HCT116 (cell line): ENCODE results near the gene RABGGTA. TPM values are rescaled to one million over a fixed set of nuclear protein-coding genes. Genes with fewer than 3 reads are reported as not detected.

ENCODE experiments used
- ATAC-seq: fragments of 200-7000 bp; cut with Tn5 transposase; 2 replicates; pipeline ENCODE4 v1.9.1; 2020; ENCODE audit warnings: mild to moderate bottlenecking, moderate library complexity
- BruUV-seq: library from RNA; stranded (reverse); fragments of 400-500 nt; replicated peaks from 2 replicates; lab custom pipeline; 2021; lab: Mats Ljungman, UMichigan
- CTCF ChIA-PET: fragments of 300-600 bp; sonication (Branson Sonifier 250); formaldehyde crosslinking; loops from one replicate; lab custom pipeline; 2021; ENCODE audit warnings: antibody characterized with exemption; lab: Charles Lee
- POLR2A ChIA-PET: fragments of 300-600, 350-600 bp; sonication (Branson Sonifier 250); formaldehyde crosslinking; loops from one replicate; lab custom pipeline; 2021; ENCODE audit warnings: antibody characterized with exemption; lab: Charles Lee
- RAD21 ChIA-PET, 2 experiments: fragments of 300-600 bp; sonication (Branson Sonifier 250); formaldehyde crosslinking; loops; one replicate each; lab custom pipeline; 2023; ENCODE audit warnings: low total read pairs in 2 of 2; ENCODE audit not compliant: uncharacterized antibody in 2 of 2, unreplicated experiment in 2 of 2, low non-redundant PET in 1 of 2; lab: Charles Lee
- DNase-seq: peaks from one replicate; pipeline ENCODE4 v3.0.0-alpha.2; 2010; ENCODE audit warnings: low read depth, low spot score
- H2AFZ ChIP-seq: fragments of 200-600 bp; shearing (Covaris generic), sonication (generic); 2 replicates; pipeline ENCODE4 v1.6.1; 2017; ENCODE audit warnings: low read depth, mixed run types, mixed read lengths, antibody characterized with exemption, low read length; ENCODE audit not compliant: poor library complexity, severe bottlenecking
- H3K27ac ChIP-seq: 2 replicates; pipeline ENCODE4 v1.5.1; 2012; ENCODE audit warnings: low read depth, low read length
- H3K27me3 ChIP-seq: fragments of 200-600 bp; sonication (generic); 2 replicates; pipeline ENCODE4 v1.6.1; 2016; ENCODE audit warnings: mixed run types, low read length, mixed read lengths; ENCODE audit not compliant: insufficient read depth
- H3K36me3 ChIP-seq, 2 experiments: fragments of 200-500 bp in 1 of 2; fragments of 200-600 bp in 1 of 2; sonication (Bioruptor generic) in 1 of 2; sonication (generic) in 1 of 2; 2 replicates each; pipeline versions ENCODE4 v1.5.1 to v1.6.1; 2014 to 2016; ENCODE audit warnings: low read length in 2 of 2, inconsistent platforms in 1 of 2, mixed read lengths in 1 of 2, mixed run types in 1 of 2; ENCODE audit not compliant: insufficient read depth in 2 of 2, control insufficient read depth in 1 of 2
- H3K4me1 ChIP-seq, 2 experiments: fragments of 200-600 bp in 1 of 2; sonication (generic) in 1 of 2; 2 replicates each; pipeline versions ENCODE4 v1.5.1 to v1.6.1; 2012 to 2017; ENCODE audit warnings: low read length in 2 of 2, inconsistent platforms in 1 of 2, mild to moderate bottlenecking in 1 of 2, mixed read lengths in 1 of 2, mixed run types in 1 of 2, moderate library complexity in 1 of 2; ENCODE audit not compliant: insufficient read depth in 2 of 2, control insufficient read depth in 1 of 2
- H3K4me2 ChIP-seq: fragments of 200-600 bp; sonication (generic); 2 replicates; pipeline ENCODE4 v1.6.1; 2017; ENCODE audit warnings: mixed run types, low read length, mixed read lengths
- H3K4me3 ChIP-seq, 2 experiments: fragments of 200-600 bp in 1 of 2; sonication (generic) in 1 of 2; replicated peaks in 1 of 2; 2 replicates each; pipeline ENCODE4 v1.5.1; 2011 to 2016; ENCODE audit warnings: low read length in 2 of 2, control low read depth in 1 of 2, low read depth in 1 of 2, mild to moderate bottlenecking in 1 of 2, mixed read lengths in 1 of 2, mixed run types in 1 of 2
- H3K79me2 ChIP-seq: fragments of 200-600 bp; sonication (generic); 2 replicates; pipeline ENCODE4 v1.6.1; 2017; ENCODE audit warnings: mild to moderate bottlenecking, mixed run types, low read length, moderate library complexity, mixed read lengths; ENCODE audit not compliant: insufficient read depth
- H3K9ac ChIP-seq: fragments of 200-600 bp; sonication (generic); 2 replicates; pipeline ENCODE4 v1.6.1; 2016; ENCODE audit warnings: low read length, mixed read lengths
- H3K9me2 ChIP-seq: fragments of 200-600 bp; sonication (generic), shearing (Covaris generic); 2 replicates; pipeline ENCODE4 v1.6.1; 2017; ENCODE audit warnings: mixed run types, mild to moderate bottlenecking, moderate library complexity; ENCODE audit not compliant: insufficient read depth
- H3K9me3 ChIP-seq, 2 experiments: fragments of 200-500 bp in 1 of 2; fragments of 200-600 bp in 1 of 2; sonication (Bioruptor generic) in 1 of 2; sonication (generic) in 1 of 2; 2 replicates each; pipeline ENCODE4 v1.6.1; 2014 to 2017; ENCODE audit warnings: low read length in 2 of 2, mixed read lengths in 2 of 2, inconsistent platforms in 1 of 2, low read depth in 1 of 2, mild to moderate bottlenecking in 1 of 2, mixed run types in 1 of 2, moderate library complexity in 1 of 2; ENCODE audit not compliant: control insufficient read depth in 1 of 2, insufficient read depth in 1 of 2
- H4K20me1 ChIP-seq: fragments of 200-600 bp; sonication (generic), shearing (Covaris generic); 2 replicates; pipeline ENCODE4 v1.6.1; 2017; ENCODE audit warnings: mixed run types, mild to moderate bottlenecking, moderate library complexity; ENCODE audit not compliant: insufficient read depth
- EGR1 ChIP-seq: IDR thresholded peaks from 2 replicates; pipeline ENCODE4 v1.6.1; 2012; ENCODE audit warnings: low read depth
- EZH2 ChIP-seq: fragments of 200-600 bp; sonication (generic); IDR thresholded peaks from 2 replicates; pipeline ENCODE4 v1.6.1; 2017; ENCODE audit warnings: antibody characterized with exemption, mixed run types
- FOSL1 ChIP-seq: IDR thresholded peaks from 2 replicates; pipeline ENCODE4 v1.6.1; 2012; ENCODE audit warnings: low read depth
- JUND ChIP-seq: IDR thresholded peaks from 2 replicates; pipeline ENCODE4 v1.6.1; 2012
- POLR2A ChIP-seq: IDR thresholded peaks from 2 replicates; pipeline ENCODE4 v1.7.0; 2011; ENCODE audit warnings: borderline replicate concordance; ENCODE audit not compliant: insufficient read depth, insufficient read length; ENCODE audit errors: extremely low read depth
- POLR2AphosphoS5 ChIP-seq: IDR thresholded peaks from 2 replicates; pipeline ENCODE4 v1.6.1; 2011; ENCODE audit warnings: mild to moderate bottlenecking, low read depth, low read length, moderate library complexity
- SP1 ChIP-seq: IDR thresholded peaks from 2 replicates; pipeline ENCODE4 v1.6.1; 2012; ENCODE audit warnings: low read depth
- SRF ChIP-seq: IDR thresholded peaks from 2 replicates; pipeline ENCODE4 v1.6.1; 2012; ENCODE audit warnings: low read depth
- TCF7L2 ChIP-seq: IDR thresholded peaks from 2 replicates; pipeline ENCODE4 v1.7.0; 2011; ENCODE audit warnings: borderline replicate concordance, inconsistent platforms; ENCODE audit not compliant: insufficient read depth, insufficient read length; ENCODE audit errors: extremely low read depth
- YY1 ChIP-seq: IDR thresholded peaks from 2 replicates; pipeline ENCODE4 v1.6.1; 2011; ENCODE audit warnings: low read length, low read depth, moderate library complexity, mild to moderate bottlenecking; ENCODE audit not compliant: insufficient replicate concordance; ENCODE audit errors: extremely low read depth
- ZFX ChIP-seq: fragments of 450-650 bp; IDR thresholded peaks from 2 replicates; pipeline ENCODE4 v1.6.1; 2017
- ZNF274 ChIP-seq: fragments of 200-500 bp; sonication (Bioruptor generic); IDR thresholded peaks from 2 replicates; pipeline ENCODE4 v1.6.1; 2014; ENCODE audit warnings: mild to moderate bottlenecking, low read depth, low read length, inconsistent platforms
- intact Hi-C: fragments of 100-400 bp; cut with micrococcal nuclease; formaldehyde crosslinking; loops from 2 replicates; pipeline ENCODE4 v1.10.0; 2022
- total RNA-seq: library from RNA; stranded (reverse); gene quantifications from one replicate; pipeline ENCODE4 v1.2.1, GENCODE V29; 2021; ENCODE audit not compliant: unreplicated experiment
- TF ChIP-seq, protein P1 (sequence below): IDR thresholded peaks from 2 replicates; pipeline ENCODE4 v1.6.1; 2012
- TF ChIP-seq, protein P2 (sequence below): IDR thresholded peaks from 2 replicates; pipeline ENCODE4 v1.6.1; 2012; ENCODE audit warnings: low read depth
- TF ChIP-seq, protein P3 (sequence below): IDR thresholded peaks from 2 replicates; pipeline ENCODE4 v1.6.1; 2012

RABGGTA gene
- total RNA-seq, 1 experiment from 2014 or later, result 40.8 TPM

DNA sequence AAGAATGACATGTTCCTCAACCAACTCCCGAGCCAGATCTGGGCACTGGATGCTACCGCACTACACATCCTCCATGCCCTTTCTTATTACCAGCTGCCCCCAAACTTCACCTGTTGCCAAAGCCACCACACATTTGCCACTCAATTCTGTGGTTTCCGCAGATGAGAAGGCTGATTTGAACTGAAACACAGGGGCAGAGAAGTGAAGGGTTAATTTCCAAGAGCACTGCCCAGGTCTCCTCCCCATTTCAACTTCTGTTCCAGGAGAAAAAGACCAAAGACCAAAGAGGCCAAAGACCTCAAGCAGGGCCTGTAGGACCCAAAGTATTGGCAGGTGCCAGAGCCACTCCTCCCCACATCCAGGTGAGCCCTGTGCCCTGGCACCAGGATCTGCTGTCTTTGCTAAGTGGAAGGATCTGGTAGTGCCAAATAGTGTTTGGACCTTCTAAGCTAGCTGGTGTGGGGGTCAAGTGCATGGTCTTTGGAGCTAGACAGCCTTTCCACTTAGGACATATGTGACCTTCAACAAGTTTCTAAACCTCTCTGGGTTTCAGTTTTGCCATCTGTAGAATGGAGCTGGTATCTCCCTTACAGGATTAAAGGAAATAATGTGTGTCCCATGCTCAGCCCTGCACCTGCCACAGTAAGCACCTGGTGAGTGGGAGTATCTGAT is 20.2 kb upstream of the RABGGTA start:
- POLR2A ChIA-PET, result no interaction called here
- CTCF ChIA-PET, result interaction anchor here (1.9 kb wide), 1 partner anchor 49 kb away, joined by 7 read pairs; the partner anchor contains the start of gene TINF2
- Histone ChIP-seq H3K9me2 (no peaks in the 10 kb centered on the region), H3K4me3 (no peak overlapping the region), H3K27ac (no peak overlapping the region), H3K27me3 (no peaks in the 10 kb centered on the region), H3K36me3 (peaks cover 17 to 23% of the 10 kb centered on the region in 2 experiments), H2AFZ (no peak overlapping the region), H3K79me2 (no peaks in the 10 kb centered on the region), H3K9me3 (no peaks in the 10 kb centered on the region), H4K20me1 (no peaks in the 10 kb centered on the region), H3K9ac (no peak overlapping the region), H3K4me2 (no peak overlapping the region), H3K4me1 (no peaks in the 10 kb centered on the region)
- intact Hi-C loops, result loop anchor here (10.0 kb wide), 1 partner anchor 307 kb away; the partner anchor contains the start of gene DHRS4L2
- ATAC-seq (no peak), DNase-seq (no peak)
- BruUV-seq, result no TSS peak
- RAD21 ChIA-PET, result no interaction called here
- TF ChIP-seq YY1, result no peak
- no peak for TF ChIP-seq POLR2A
- no peak for TF ChIP-seq JUND
- TF ChIP-seq SP1, result no peak
- TF ChIP-seq, protein P1, sequence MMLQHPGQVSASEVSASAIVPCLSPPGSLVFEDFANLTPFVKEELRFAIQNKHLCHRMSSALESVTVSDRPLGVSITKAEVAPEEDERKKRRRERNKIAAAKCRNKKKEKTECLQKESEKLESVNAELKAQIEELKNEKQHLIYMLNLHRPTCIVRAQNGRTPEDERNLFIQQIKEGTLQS, result no peak
- no peak for TF ChIP-seq EZH2
- no peak for TF ChIP-seq POLR2AphosphoS5
- no peak for TF ChIP-seq ZNF274
- no peak for TF ChIP-seq TCF7L2
- TF ChIP-seq SRF, result no peak
- no peak for TF ChIP-seq ZFX
- no peak for TF ChIP-seq FOSL1
- TF ChIP-seq EGR1, result no peak
- TF ChIP-seq, protein P2, sequence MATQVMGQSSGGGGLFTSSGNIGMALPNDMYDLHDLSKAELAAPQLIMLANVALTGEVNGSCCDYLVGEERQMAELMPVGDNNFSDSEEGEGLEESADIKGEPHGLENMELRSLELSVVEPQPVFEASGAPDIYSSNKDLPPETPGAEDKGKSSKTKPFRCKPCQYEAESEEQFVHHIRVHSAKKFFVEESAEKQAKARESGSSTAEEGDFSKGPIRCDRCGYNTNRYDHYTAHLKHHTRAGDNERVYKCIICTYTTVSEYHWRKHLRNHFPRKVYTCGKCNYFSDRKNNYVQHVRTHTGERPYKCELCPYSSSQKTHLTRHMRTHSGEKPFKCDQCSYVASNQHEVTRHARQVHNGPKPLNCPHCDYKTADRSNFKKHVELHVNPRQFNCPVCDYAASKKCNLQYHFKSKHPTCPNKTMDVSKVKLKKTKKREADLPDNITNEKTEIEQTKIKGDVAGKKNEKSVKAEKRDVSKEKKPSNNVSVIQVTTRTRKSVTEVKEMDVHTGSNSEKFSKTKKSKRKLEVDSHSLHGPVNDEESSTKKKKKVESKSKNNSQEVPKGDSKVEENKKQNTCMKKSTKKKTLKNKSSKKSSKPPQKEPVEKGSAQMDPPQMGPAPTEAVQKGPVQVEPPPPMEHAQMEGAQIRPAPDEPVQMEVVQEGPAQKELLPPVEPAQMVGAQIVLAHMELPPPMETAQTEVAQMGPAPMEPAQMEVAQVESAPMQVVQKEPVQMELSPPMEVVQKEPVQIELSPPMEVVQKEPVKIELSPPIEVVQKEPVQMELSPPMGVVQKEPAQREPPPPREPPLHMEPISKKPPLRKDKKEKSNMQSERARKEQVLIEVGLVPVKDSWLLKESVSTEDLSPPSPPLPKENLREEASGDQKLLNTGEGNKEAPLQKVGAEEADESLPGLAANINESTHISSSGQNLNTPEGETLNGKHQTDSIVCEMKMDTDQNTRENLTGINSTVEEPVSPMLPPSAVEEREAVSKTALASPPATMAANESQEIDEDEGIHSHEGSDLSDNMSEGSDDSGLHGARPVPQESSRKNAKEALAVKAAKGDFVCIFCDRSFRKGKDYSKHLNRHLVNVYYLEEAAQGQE, result no peak
- TF ChIP-seq, protein P3, sequence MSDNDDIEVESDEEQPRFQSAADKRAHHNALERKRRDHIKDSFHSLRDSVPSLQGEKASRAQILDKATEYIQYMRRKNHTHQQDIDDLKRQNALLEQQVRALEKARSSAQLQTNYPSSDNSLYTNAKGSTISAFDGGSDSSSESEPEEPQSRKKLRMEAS, result no peak
